GM12874 (cell line): ENCODE data around the gene ALKBH8.

Experiments
- CTCF ChIP-seq: IDR thresholded peaks from 2 replicates; pipeline ENCODE4 v1.5.1; 2011; ENCODE audit warnings: low read depth, mild to moderate bottlenecking, control low read depth, low read length, moderate library complexity; ENCODE audit not compliant: insufficient read depth

The ALKBH8 gene

GRCh38 chr11:107526197-107526596 is 39.3 kb downstream of the ALKBH8 start:
- TF ChIP-seq CTCF = no peak

- no peak for TF ChIP-seq CTCF
These were observed 56.7 kb downstream of the ALKBH8 start for GRCh38 chr11:107508858-107509244.

- TF ChIP-seq CTCF = no peak
These were observed 57.2 kb downstream of the ALKBH8 start for GRCh38 chr11:107508201-107508857.

- no peak for TF ChIP-seq CTCF
These were observed 59.8 kb downstream of the ALKBH8 start for GRCh38 chr11:107505647-107506225.

GRCh38 chr11:107504981-107505380 is 60.6 kb downstream of the ALKBH8 start:
- no peak for TF ChIP-seq CTCF

- no peak for TF ChIP-seq CTCF
These were observed 63.8 kb downstream of the ALKBH8 start for GRCh38 chr11:107501713-107502112.

- TF ChIP-seq CTCF = no peak
These were observed 69.5 kb downstream of the ALKBH8 start for GRCh38 chr11:107496011-107496410.
